Daoy (cell line): ENCODE data around the gene CCT4. TPM values are rescaled to one million over a fixed set of nuclear protein-coding genes. Genes with fewer than 3 reads are reported as not detected.
"Not testable (repeated sequence)": the region's sequence is repeated elsewhere in the genome, so short reads cannot be mapped to it uniquely, and the experiment has no call there.

ENCODE experiments used
- DNase-seq: peaks from one replicate; pipeline ENCODE4 v3.0.0-alpha.2; 2015; ENCODE audit warnings: low read depth
- total RNA-seq: library from RNA; depleted of rRNA; stranded (reverse); fragments of >200 nt; shearing (Covaris generic); gene quantifications from 2 replicates; pipeline ENCODE4 v1.2.3, GENCODE V29; 2014

The CCT4 gene
- total RNA-seq, 1 experiment from 2014 or later: 310 TPM

DNA sequence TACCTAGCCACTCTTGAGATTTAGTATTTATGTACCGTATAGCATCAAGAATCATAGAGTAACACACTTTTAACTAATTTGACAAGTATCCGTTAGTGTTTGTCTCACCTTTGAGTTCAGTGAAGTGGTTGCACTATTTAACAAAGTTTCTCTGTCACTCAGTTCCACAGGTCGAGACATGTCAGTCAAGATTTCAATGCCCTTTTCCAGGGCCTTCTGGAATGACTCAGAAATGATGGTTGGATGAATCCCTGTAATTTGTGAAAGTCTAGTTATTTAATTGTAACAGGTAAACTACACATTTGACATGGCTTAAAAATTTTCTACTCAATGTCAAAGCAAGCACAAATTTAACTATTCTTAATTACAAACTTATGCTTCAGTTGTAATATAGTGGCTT, 9.7 kb downstream of the CCT4 start:
- no peak for DNase-seq

DNA sequence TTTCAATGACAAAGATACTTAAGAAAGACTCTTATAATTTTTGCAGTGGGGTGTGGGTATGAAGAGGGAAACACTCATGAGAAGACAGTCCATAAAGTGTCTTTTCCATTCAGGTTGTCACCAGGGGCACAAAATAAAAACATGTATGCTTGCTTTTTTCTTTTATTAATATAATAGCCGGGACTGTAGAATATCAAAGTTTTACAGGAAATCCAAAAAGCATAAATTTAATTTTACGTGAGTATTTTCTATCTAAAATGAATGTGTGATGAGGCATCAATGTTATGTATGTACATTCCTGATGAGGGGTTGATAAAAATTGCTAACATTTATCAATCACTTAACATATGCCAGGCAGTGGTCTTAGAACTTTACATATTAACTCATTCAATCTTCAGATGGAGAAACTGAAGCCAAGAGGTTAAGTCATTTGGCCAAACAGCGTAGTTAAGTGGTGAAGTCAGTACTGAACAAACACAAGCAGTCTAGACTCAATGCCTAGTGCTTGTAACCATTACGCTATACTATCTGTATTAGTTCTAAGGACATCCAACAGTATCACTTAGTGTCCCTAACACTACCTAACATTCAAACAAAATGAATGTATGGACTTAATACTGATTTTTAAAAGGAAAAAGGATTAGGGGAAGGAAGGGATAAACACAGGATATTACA, 10.7 kb downstream of the CCT4 start:
- no peak for DNase-seq

DNA sequence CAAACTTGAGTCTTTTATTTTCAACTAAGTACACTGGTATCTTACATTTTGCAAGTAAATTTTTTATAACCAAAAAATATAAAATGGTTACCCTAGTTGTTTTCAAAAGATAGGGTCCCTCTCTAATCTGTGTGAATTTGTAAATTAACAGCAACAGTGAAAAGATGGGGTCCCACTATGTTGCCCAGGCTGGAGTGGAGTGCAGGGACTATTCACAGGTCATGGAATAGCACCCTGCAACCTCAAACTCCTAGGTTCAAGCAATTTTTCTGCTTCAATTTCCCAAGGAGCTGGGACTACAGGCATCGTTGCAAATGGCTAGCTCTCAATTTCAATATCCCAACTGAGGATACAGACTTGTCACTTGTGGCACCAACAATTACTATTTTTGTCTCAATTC, 12.1 kb downstream of the CCT4 start:
- DNase-seq: no peak

DNA sequence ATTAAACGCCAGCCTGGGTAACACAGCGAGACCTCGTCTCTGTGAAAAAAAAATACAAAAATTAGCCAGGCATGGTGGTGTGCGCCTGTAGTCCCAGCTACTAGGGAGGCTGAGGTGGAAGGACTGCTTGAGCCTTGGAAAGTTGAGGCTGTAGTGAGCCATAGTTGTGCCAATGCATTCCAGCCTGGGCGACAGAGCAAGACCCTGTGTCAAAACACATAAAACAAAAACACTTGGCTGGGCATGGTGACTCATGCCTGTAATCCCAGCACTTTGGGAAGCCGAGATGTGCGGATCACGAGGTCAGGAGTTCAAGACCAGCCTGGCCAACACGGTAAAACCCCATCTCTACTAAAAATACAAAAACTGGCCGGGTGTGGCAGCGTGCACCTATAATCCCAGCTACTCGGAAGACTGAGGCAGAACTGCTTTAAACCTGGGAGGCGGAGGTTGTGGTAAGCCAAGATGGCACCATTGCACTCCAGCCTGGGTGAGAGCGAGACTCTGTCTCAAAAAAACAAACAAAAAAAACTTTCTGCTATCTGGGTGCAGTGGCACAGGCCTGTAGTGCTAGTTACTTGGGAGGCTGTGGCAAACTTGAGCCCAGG, 21.9 kb downstream of the CCT4 start:
- DNase-seq: not testable (repeated sequence)

DNA sequence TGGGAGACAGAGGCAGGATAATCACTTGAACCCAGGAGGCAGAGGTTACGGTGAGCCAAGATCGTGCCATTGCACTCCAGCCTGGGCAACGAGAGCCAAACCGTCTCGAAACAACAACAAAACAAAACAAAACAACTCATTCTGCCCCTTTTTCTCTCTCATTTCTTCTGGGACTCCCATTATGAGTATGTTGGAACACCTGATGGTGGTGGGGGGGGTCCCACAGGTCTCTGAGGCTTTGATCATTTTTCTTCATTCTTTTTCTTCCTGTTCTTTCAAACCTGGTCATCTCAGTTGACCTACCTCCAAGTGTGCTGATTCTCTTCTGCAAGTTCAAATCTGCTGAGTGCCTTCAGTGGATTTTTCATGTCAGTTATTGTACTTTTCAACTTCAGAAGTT, 26.4 kb downstream of the CCT4 start:
- DNase-seq: no peak

DNA sequence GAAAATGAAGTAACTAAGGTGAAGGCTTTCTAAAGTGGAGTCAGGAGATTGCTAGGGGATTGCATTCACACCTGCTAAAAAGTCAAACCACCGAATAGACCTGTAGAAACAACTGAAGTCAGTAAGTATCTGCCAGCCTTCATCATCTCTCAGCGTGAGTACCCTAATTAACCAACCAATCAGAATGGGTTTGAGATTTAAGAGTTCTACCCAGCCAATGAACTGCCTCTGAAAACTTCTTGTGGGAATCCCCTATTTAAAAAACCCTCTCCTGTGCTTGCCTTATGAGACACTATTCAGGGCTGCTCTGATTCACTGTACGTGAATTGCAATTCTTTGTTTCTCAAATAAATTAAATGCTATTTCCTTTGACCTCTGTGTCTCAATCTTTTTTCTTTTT, 31.2 kb downstream of the CCT4 start:
- DNase-seq: no peak

DNA sequence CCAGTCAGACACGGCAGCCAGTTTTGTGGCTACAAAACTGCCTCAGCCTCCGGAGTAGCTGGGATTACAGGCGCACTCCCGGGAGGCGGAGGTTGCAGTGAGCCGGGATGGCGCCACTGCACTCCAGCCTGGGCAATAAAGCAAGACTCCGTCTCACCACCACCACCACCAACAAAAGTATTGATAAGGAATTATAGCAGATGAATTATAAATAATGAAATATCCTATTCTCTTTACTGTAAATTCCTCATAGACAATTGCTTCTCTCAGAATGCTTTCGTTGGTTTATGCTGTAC, 33.2 kb downstream of the CCT4 start:
- DNase-seq: peak; percentile 35

DNA sequence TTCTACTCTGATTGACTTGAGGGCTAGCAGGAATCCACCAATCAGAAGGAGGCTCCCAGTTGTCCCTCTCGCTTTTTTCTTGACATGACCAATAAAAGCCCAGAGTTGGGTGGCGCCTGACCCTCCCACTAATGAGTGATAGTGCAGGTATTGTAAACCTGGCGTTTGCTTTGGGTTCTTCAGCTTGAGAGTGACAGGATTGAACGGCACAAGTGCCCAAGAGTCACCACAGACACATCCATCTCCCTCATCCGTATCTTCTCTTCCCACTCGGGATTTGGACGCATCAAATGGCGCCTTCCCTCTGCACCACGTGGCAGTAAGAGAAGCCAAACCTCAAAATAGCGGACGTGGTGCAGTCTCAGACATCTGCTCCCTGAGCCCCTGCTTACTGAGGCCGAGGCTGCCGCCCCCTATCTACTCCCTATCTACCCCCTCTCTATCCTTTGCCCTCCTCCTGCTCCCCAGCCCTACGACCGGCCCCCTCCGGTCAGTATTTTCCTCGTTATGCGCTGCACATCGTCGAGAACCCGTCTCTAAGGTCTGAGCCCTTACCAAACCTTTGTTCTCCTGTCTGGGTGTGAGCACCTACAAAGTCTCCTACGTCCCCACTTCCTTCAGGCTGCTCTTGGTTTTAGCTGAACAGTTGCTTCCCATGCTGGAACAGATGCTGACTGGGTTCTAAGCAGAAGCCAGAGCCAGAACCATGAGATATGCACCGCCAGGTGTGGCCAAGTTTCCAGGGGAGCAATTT, 33.7 kb downstream of the CCT4 start:
- peak; percentile 94 for DNase-seq

DNA sequence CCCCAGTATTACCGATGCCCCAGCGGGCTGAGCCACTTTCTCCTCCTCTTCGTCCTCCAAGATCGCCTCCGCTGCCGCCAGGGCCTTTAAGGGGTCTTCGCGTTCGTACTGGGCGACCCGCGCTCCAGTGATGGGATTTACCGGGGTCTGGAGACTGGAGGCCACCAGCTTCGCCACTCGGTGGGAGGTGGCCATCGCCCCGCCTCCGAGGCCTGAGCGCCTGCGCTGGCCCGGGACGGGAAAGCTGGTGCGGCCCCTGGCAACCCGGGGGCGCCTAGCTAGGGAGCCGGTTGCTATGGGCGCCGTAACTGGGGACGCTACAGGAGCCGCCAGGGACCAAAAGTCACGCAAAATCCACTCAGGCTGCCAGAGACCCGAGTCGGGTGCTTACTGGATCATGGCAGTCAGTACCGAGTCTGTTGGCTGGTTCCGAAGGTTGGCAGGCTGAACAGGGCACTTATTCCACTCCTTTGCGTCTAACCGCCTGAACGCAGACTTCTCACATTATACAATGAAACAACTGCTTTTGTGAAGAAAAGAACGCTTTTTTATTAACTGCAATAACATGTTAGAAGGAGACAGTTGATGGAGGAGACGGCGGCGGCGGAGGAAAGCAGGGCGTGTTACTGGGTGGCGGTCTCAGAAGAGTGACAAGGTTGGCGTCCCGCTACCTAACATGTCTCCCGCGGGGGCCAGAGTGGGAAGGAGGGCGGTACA, 34.5 kb downstream of the CCT4 start, which contains the start of gene FAM161A:
Gene FAM161A, minus strand, starts transcription at position 214 of the 717 bp plus-strand sequence. Its CDS starts 19 bp downstream, at position 195.
- peak; percentile 91 for DNase-seq

DNA sequence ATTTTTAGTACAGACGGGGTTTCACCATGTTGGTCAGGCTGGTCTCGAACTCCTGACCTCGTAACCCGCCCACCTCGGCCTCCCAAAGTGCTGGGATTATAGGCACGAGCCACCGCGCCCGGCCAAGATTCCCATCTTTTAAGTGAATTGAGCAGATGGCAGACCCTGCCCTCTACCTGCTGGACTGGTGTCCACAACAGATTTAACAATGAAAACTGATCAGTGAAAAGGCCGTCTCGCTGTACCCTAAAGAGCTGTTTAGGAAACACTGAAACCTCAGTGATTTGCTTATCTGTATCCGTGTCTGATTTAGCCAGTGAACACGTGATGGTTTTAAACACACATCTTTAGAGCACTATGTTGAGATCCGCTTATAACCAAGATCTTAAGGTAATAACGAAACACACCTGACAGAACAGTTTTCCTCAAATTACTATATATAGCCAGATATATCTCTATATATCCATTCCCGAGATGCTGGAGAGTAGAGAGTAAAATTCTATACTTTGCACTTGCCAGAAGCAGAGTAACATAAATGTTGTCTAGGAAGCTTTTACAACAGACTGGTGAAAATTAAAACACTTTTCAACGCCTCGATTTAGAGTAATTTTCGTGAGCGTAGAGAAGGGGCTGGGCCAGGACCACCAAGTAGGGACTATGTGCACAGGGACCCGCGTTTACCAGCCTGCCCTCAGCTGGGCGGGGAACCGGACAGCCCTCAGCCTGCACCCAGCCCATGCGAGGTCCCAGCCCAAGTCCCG, 35.2 kb downstream of the CCT4 start:
- peak; percentile 75 for DNase-seq

DNA sequence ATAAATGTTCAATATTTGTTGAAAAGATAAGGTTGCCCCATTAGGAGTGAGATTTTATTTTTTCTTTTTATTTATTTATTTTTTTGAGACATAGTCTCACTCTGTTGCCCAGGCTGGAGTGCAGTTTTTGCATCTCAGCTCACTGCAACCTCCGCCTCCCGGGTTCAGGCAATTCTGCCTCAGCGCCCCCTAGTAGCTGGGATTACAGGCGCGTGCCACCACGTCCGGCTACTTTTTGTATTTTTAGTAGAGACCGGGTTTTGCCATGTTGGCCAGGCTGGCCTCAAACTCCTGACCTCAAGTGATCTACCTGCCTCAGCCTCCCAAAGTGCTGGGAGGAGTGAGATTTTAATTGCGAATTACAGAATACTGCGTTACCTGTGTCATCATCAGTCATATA, 37.2 kb downstream of the CCT4 start:
- DNase-seq: not testable (repeated sequence)

DNA sequence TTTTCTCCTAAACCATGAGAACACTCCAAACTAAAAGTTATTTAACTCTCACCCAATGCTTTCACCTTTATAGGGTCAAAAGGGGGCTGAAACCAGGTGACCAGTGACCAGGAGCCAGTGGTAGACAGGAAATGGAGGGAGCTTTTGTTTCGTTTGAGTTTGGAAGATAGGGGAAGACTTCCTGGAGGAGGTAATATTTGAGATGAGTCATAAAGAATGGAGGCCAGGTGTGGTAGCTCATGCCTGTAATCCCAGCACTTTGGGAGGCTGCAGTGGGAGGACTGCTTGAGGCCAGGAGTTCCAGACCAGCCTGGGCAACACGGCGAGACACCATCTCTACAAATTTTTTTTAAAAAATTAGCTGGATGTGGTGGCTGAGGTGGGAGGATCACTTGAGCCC, 43.1 kb downstream of the CCT4 start:
- DNase-seq: no peak

DNA sequence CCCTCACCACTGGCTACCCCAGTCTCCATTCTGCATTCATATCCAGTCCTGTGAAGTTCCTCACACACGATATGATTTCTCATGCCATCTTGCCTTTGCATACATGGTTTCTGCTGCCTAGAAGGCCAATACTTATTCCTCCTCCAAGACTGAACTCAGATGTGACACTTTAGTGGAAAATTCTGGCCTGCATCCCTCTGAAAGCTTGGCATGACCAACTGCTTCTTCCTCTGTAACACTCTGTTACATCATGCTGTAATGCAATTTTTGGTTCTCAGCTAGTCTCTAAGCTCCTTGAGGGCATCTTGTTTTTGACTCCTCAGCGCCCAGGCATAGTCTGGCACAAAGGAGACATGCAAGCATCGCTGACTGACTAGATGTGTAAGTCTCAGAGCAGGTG, 47.2 kb downstream of the CCT4 start:
- no peak for DNase-seq

DNA sequence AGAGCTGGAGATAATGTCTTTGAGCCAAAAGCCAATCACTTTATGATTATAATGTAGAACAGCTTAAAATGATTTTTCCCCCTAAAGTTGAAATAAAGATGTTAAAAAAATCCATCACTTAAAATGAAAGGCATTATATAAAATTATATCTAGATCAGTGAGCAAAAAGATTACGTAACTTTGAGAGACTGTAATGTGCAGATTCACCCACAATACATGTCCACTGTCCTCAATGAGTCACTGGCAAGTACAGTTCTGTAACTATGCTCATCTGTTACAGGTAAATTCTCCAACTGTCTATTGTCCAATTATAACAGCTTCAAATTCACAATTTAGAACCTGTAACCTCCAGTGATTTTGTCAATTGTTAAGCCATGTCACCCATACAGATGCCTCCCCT, 53.6 kb downstream of the CCT4 start:
- DNase-seq: no peak

DNA sequence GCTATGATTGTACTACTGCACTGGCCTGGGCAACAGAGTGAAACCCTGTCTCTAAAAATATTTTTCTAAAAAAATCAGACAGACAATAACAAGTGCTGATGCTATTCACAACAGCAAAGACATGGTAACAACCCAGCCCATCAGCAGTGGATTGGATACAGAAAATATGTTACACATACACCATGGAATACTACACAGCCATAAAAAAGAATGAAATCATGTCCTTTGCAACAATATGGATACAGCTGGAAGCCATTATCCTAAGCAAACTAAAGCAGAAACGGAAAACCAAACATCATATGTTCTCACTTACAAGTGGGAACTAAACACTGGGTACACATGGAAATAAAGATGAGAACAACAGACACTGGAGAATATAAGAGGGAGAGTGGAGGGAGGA, 54.5 kb downstream of the CCT4 start:
- no peak for DNase-seq

DNA sequence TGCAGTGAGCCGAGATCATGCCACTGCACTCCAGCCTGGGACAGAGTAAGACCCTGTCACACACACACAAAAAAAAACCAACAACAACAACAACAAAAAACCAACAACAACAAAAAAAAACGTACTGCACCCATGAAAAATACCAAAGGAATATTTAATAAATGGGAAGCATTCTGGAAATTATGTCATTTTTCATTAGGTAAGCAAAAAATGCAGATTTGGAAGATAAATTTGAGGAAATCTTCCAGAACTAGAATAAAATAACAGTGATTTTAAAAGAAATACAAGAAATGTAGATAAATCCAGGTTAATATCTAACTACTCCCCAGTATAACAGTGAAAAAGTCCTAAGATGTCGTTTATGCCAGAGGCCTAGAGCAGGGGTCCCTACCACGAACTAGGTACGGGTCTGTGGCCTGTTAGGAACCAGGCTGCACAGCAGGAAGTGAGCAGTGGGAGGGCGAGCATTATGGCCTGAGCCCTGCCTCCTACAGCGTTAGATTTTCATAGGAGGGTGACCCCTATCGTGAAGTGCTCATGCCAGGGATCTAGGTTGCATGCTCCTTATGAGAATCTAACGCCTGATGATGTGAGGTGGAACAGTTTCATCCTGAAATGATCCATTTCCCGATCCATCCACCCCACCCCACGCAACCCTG, 56.1 kb downstream of the CCT4 start:
- DNase-seq: no peak

DNA sequence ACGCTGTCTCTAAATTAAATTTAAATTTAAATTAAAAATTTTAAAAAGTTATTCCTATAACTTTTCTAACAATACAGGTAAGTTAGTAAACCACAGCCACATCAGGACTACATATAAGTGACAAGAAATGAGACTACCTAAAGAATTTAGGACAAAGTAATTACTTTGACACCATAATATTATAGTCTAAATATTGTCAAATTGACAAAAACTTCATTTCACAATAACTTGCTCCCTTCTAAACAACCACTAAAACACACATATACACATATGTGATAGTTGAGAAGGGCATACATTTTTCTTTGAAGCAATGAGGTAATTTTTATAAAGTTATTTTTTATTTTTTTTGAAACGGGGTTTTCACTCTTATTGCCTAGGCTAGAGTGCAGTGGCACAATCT, 66.2 kb downstream of the CCT4 start:
- no peak for DNase-seq
